KMS-11 (cell line): Measurements from ENCODE around the gene SAP25.

Experiments
- H2AFZ ChIP-seq: fragments of 200-600 bp; sonication (generic); 2 replicates; pipeline ENCODE4 v1.6.1; 2016; ENCODE audit warnings: antibody characterized with exemption, mixed run types, low read depth
- H3K27ac ChIP-seq: fragments of 200-600 bp; sonication (generic); 2 replicates; pipeline ENCODE4 v1.6.1; 2016; ENCODE audit warnings: mild to moderate bottlenecking, mixed run types
- H3K27me3 ChIP-seq: fragments of 200-600 bp; sonication (generic); 2 replicates; pipeline ENCODE4 v1.6.1; 2017; ENCODE audit warnings: mild to moderate bottlenecking, low read depth, mixed run types, moderate library complexity; ENCODE audit not compliant: insufficient read depth
- H3K36me3 ChIP-seq: fragments of 200-600 bp; sonication (generic); 2 replicates; pipeline ENCODE4 v1.6.1; 2017; ENCODE audit warnings: mild to moderate bottlenecking, mixed run types; ENCODE audit not compliant: insufficient read depth
- H3K4me1 ChIP-seq: fragments of 200-600 bp; sonication (generic); 2 replicates; pipeline ENCODE4 v1.6.1; 2016; ENCODE audit warnings: mild to moderate bottlenecking, low read depth, mixed run types; ENCODE audit not compliant: poor library complexity, severe bottlenecking
- H3K4me2 ChIP-seq: fragments of 200-600 bp; sonication (generic); 2 replicates; pipeline ENCODE4 v1.7.0; 2016; ENCODE audit warnings: mild to moderate bottlenecking, mixed run types
- H3K4me3 ChIP-seq: fragments of 200-600 bp; sonication (generic); IDR thresholded peaks from 2 replicates; pipeline ENCODE4 v1.6.1; 2017; ENCODE audit warnings: low read depth, low read length, mixed read lengths; ENCODE audit not compliant: insufficient read depth
- H3K79me2 ChIP-seq: fragments of 200-600 bp; sonication (generic); 2 replicates; pipeline ENCODE4 v1.6.1; 2016; ENCODE audit warnings: low read depth, mixed run types; ENCODE audit not compliant: insufficient read depth
- H3K9ac ChIP-seq: fragments of 200-600 bp; sonication (generic); 2 replicates; pipeline ENCODE4 v1.6.1; 2016; ENCODE audit warnings: mild to moderate bottlenecking, mixed run types
- H4K20me1 ChIP-seq: fragments of 200-600 bp; sonication (generic); 2 replicates; pipeline ENCODE4 v1.6.1; 2016; ENCODE audit warnings: mild to moderate bottlenecking, mixed run types; ENCODE audit not compliant: insufficient read depth
- TF ChIP-seq, protein P1 (sequence below): fragments of 200-600 bp; sonication (generic); conservative IDR thresholded peaks from 2 replicates; pipeline ENCODE4 v1.6.1; 2017; ENCODE audit warnings: low read depth, mild to moderate bottlenecking, antibody characterized with exemption, low read length, moderate library complexity, mixed read lengths

SAP25 gene

DNA sequence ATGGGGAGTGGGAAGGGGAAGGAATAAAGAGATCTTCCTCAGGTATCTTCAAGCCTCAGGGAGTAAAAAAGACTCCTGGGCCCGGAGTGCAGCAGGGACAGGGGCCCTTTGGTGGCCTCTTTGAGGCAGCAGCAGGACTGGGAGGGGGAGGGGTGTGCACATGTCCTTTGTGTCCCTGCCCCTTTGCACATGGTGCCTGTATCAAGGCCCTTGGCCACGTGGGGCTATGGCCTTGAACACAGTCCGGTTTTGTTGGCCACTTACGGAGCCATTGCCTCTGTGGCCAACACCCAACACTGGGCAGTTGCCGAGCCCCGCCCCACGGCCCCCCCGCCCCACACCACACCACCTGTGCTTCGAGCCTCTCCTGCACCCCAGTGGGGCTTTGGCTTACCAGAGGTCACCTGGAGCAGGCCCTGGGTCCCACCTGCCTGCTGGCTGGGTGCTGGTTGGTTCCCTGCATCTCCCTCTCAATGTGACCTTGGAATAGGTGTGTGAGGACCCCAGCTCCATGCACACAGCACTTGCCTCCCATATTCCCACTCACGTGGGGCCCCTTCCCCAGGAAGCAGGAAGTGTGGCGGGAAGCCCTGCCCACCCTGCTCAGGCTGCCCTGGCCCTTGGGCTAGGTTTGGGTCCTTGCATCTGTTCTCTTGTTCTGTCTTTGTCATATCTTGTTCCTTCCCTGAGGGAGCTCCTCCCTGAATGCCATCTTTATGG is 5.4 kb downstream of the SAP25 start:
- no peak overlapping the region for H2AFZ ChIP-seq
- no peaks in the 10 kb centered on the region for H3K36me3 ChIP-seq
- TF ChIP-seq, protein P1, sequence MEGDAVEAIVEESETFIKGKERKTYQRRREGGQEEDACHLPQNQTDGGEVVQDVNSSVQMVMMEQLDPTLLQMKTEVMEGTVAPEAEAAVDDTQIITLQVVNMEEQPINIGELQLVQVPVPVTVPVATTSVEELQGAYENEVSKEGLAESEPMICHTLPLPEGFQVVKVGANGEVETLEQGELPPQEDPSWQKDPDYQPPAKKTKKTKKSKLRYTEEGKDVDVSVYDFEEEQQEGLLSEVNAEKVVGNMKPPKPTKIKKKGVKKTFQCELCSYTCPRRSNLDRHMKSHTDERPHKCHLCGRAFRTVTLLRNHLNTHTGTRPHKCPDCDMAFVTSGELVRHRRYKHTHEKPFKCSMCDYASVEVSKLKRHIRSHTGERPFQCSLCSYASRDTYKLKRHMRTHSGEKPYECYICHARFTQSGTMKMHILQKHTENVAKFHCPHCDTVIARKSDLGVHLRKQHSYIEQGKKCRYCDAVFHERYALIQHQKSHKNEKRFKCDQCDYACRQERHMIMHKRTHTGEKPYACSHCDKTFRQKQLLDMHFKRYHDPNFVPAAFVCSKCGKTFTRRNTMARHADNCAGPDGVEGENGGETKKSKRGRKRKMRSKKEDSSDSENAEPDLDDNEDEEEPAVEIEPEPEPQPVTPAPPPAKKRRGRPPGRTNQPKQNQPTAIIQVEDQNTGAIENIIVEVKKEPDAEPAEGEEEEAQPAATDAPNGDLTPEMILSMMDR, result no peak
- no peak overlapping the region for H3K27ac ChIP-seq
- no peak overlapping the region for H3K4me2 ChIP-seq
- no peaks in the 10 kb centered on the region for H3K27me3 ChIP-seq
- no peak overlapping the region for H3K9ac ChIP-seq
- no peaks in the 10 kb centered on the region for H3K79me2 ChIP-seq
- no peaks in the 10 kb centered on the region for H4K20me1 ChIP-seq
- no peaks in the 10 kb centered on the region for H3K4me1 ChIP-seq
- H3K4me3 ChIP-seq, result no peak overlapping the region

DNA sequence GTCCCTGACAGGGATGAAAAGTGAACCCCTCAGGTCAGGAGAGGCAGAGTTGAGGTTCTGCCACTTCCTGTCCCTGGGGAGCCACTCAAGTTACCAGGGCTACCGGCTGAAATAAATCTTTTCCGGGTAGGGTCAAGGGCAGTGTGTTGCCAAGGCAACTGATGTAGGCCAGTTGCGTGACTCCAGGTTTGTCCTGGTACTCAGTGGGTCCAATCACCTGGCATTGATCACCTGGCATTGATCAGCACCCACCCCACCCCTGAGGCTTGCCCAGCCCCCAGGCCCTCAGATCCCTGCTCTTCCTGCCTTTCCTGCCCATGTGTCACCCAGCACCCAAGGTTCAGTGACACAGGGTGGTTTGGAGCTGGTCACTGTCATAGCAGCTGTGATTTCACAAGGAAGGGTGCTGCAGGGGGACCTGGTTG is 5.9 kb downstream of the SAP25 start:
- no peaks in the 10 kb centered on the region for H4K20me1 ChIP-seq
- H3K27me3 ChIP-seq, result no peaks in the 10 kb centered on the region
- no peak overlapping the region for H3K9ac ChIP-seq
- no peak overlapping the region for H2AFZ ChIP-seq
- no peaks in the 10 kb centered on the region for H3K36me3 ChIP-seq
- H3K4me1 ChIP-seq, result no peaks in the 10 kb centered on the region
- H3K79me2 ChIP-seq, result no peaks in the 10 kb centered on the region
- no peak overlapping the region for H3K4me2 ChIP-seq
- no peak overlapping the region for H3K27ac ChIP-seq
- H3K4me3 ChIP-seq, result no peak overlapping the region
- TF ChIP-seq, protein P1, result no peak

DNA sequence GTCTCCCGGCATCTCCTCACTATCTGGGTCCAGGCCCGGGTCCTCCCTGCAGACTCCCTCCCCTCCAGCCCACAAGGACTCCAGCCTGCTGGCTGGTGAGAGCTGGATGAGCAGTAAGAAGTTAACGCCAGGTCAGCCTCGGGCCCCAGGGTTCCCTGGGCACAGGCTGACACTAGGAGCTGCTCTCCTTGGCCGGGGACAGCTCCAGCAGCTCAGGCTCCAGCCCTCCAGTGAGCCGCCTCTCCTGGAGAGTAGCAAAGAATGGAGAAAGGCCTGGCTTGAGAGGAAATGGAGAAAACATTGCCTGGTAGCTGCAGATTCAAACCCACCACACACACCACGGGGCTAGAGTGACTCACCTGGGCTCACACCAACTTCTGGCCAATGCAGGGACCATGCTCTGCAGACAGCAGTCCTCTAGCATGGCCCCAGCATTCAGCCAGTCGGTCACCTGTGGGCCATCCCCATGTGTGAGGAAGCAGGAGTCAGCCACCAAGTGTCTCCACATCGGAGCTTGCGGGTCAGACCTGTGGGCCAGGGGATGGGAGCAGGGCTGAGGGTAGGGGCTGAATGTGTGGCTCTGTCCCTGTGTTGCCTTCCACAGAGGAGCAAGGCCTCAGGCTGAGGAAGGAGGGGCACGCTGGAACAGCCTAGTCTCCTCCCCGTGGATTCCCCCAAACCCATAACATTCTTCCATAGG is 6.5 kb downstream of the SAP25 start:
- Histone ChIP-seq H2AFZ (no peak overlapping the region), H3K9ac (no peak overlapping the region), H3K27me3 (no peaks in the 10 kb centered on the region), H3K4me2 (no peak overlapping the region), H3K27ac (no peak overlapping the region), H3K4me3 (no peak overlapping the region), H3K36me3 (no peaks in the 10 kb centered on the region), H4K20me1 (no peaks in the 10 kb centered on the region), H3K4me1 (no peaks in the 10 kb centered on the region), H3K79me2 (no peaks in the 10 kb centered on the region)
- TF ChIP-seq, protein P1, result no peak

DNA sequence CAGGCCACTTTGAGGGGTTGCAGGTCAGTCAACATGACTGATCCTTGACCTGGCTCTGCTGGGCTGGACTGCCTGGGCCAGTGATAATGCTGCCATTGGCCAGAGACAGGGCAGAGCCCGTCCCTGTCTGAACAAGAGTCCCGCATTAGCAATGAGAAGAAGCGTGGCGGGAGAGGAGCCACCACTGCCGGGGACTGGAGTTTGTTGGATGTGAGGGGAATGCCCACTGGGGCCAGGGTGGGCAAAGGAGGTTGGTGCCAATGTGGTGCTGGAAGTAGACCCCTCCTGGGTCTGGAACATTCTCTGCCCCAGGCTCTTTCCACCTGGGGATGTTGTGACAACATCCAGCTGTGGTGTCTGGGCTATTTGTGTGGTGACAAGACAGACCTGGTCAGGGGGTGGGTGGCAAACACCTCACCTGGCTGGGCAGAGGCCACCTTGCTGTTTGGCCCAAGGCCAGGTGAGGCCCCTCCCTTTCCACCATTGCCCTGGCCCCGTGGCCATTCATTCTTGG is 7.6 kb downstream of the SAP25 start:
- no peak overlapping the region for H2AFZ ChIP-seq
- H3K4me3 ChIP-seq, result no peak overlapping the region
- H4K20me1 ChIP-seq, result no peaks in the 10 kb centered on the region
- TF ChIP-seq, protein P1, result no peak
- no peaks in the 10 kb centered on the region for H3K27me3 ChIP-seq
- no peaks in the 10 kb centered on the region for H3K4me1 ChIP-seq
- no peaks in the 10 kb centered on the region for H3K36me3 ChIP-seq
- H3K9ac ChIP-seq, result no peak overlapping the region
- no peak overlapping the region for H3K4me2 ChIP-seq
- H3K79me2 ChIP-seq, result no peaks in the 10 kb centered on the region
- H3K27ac ChIP-seq, result no peak overlapping the region
